ENCODE measurements around the gene COQ6. TPM values are rescaled to one million over a fixed set of nuclear protein-coding genes. Genes with fewer than 3 reads are reported as not detected.

COQ6 gene
- total RNA-seq, 1 donor from 2014 or later = 22.9 TPM

- peaks cover 2% of the 10 kb centered on the region for H3K27me3 Mint-ChIP-seq (ENCODE audit: unreplicated experiment)
- no peak overlapping the region for H3K27ac Mint-ChIP-seq (ENCODE audit: unreplicated experiment)
- peaks cover 31% of the 10 kb centered on the region for H3K36me3 Mint-ChIP-seq (ENCODE audit: low read depth, unreplicated experiment)
- H3K4me3 Mint-ChIP-seq (ENCODE audit: unreplicated experiment) = no peak overlapping the region
- TF ChIP-seq CTCF (IDR thresholded peaks at IDR 0.05; ENCODE audit: unreplicated experiment) = no peak
- peaks cover 6% of the 10 kb centered on the region for H3K4me1 Mint-ChIP-seq (ENCODE audit: unreplicated experiment)
- DNase-seq (ENCODE audit: low spot score) = no peak
- no peaks in the 10 kb centered on the region for H3K9me3 Mint-ChIP-seq (ENCODE audit: unreplicated experiment)
Observed at GRCh38 chr14:73955674-73956073, 5.6 kb downstream of the COQ6 start.

GRCh38 chr14:73958591-73958990 lies 8.5 kb downstream of the COQ6 start:
- Mint-ChIP-seq H3K27me3 (ENCODE audit: unreplicated experiment) (peaks cover 5% of the 10 kb centered on the region), H3K4me1 (ENCODE audit: unreplicated experiment) (no peaks in the 10 kb centered on the region), H3K9me3 (ENCODE audit: unreplicated experiment) (no peaks in the 10 kb centered on the region), H3K27ac (ENCODE audit: unreplicated experiment) (no peak overlapping the region), H3K36me3 (ENCODE audit: low read depth, unreplicated experiment) (peaks cover 41% of the 10 kb centered on the region), H3K4me3 (ENCODE audit: unreplicated experiment) (no peak overlapping the region)
- TF ChIP-seq CTCF (IDR thresholded peaks at IDR 0.05; ENCODE audit: unreplicated experiment) = no peak
- no peak for DNase-seq (ENCODE audit: low spot score)

GRCh38 chr14:73961192-73961591 lies 11.1 kb downstream of the COQ6 start:
- no peaks in the 10 kb centered on the region for H3K4me1 Mint-ChIP-seq (ENCODE audit: unreplicated experiment)
- no peak overlapping the region for H3K27ac Mint-ChIP-seq (ENCODE audit: unreplicated experiment)
- peaks cover 3% of the 10 kb centered on the region for H3K27me3 Mint-ChIP-seq (ENCODE audit: unreplicated experiment)
- H3K9me3 Mint-ChIP-seq (ENCODE audit: unreplicated experiment) = no peaks in the 10 kb centered on the region
- no peak for DNase-seq (ENCODE audit: low spot score)
- H3K4me3 Mint-ChIP-seq (ENCODE audit: unreplicated experiment) = peak overlapping the region; percentile 42
- no peak for TF ChIP-seq CTCF (IDR thresholded peaks at IDR 0.05; ENCODE audit: unreplicated experiment)
- H3K36me3 Mint-ChIP-seq (ENCODE audit: low read depth, unreplicated experiment) = peaks cover 44% of the 10 kb centered on the region

GRCh38 chr14:73965216-73965615 lies 15.1 kb downstream of the COQ6 start:
- TF ChIP-seq CTCF (IDR thresholded peaks at IDR 0.05; ENCODE audit: unreplicated experiment) = no peak
- no peak overlapping the region for H3K27ac Mint-ChIP-seq (ENCODE audit: unreplicated experiment)
- no peaks in the 10 kb centered on the region for H3K4me1 Mint-ChIP-seq (ENCODE audit: unreplicated experiment)
- peaks cover 3% of the 10 kb centered on the region for H3K27me3 Mint-ChIP-seq (ENCODE audit: unreplicated experiment)
- H3K4me3 Mint-ChIP-seq (ENCODE audit: unreplicated experiment) = peak overlapping the region; percentile 40
- H3K36me3 Mint-ChIP-seq (ENCODE audit: low read depth, unreplicated experiment) = peaks cover 40% of the 10 kb centered on the region
- no peaks in the 10 kb centered on the region for H3K9me3 Mint-ChIP-seq (ENCODE audit: unreplicated experiment)
- DNase-seq (ENCODE audit: low spot score) = no peak

- no peak for DNase-seq (ENCODE audit: low spot score)
- Mint-ChIP-seq H3K9me3 (ENCODE audit: unreplicated experiment) (no peaks in the 10 kb centered on the region), H3K27me3 (ENCODE audit: unreplicated experiment) (no peaks in the 10 kb centered on the region), H3K4me3 (ENCODE audit: unreplicated experiment) (no peak overlapping the region), H3K36me3 (ENCODE audit: low read depth, unreplicated experiment) (peaks cover 32% of the 10 kb centered on the region), H3K4me1 (ENCODE audit: unreplicated experiment) (no peaks in the 10 kb centered on the region), H3K27ac (ENCODE audit: unreplicated experiment) (no peak overlapping the region)
- TF ChIP-seq CTCF (IDR thresholded peaks at IDR 0.05; ENCODE audit: unreplicated experiment) = no peak
Observed at GRCh38 chr14:73968885-73969284, 18.8 kb downstream of the COQ6 start.

Measured in endothelial cell (in vitro differentiated cells).